K562 (cell line): ENCODE measurements around the gene CBX3. TPM values are rescaled to one million over a fixed set of nuclear protein-coding genes. Genes with fewer than 3 reads are reported as not detected.

ENCODE experiments used
- ARNT ChIP-seq, 2 experiments: fragments of 450-650 bp; IDR thresholded peaks; 2 replicates each; pipeline ENCODE4 v1.6.1; 2016; ENCODE audit warnings: mild to moderate bottlenecking in 1 of 2
- CREB1 ChIP-seq, 2 experiments: sonication (generic) in 1 of 2; formaldehyde crosslinking in 1 of 2; IDR thresholded peaks; 2 replicates each; pipeline versions ENCODE4 v1.6.1 to v1.8.0; 2012 to 2022; ENCODE audit warnings: inconsistent platforms in 1 of 2, mild to moderate bottlenecking in 1 of 2, missing genetic modification reagents in 1 of 2, moderate library complexity in 1 of 2
- EP400 ChIP-seq: fragments of 450-650 bp; IDR thresholded peaks from 2 replicates; pipeline ENCODE4 v1.6.1; 2017; ENCODE audit warnings: antibody characterized with exemption, mild to moderate bottlenecking, moderate library complexity
- HDAC8 ChIP-seq: fragments of 450-650 bp; IDR thresholded peaks from 2 replicates; pipeline ENCODE4 v1.6.1; 2016; ENCODE audit warnings: mild to moderate bottlenecking, missing genetic modification characterization, moderate library complexity, missing compliant biosample characterization
- MEF2D ChIP-seq: conservative IDR thresholded peaks from 2 replicates; pipeline ENCODE4 v1.6.1; 2016; ENCODE audit warnings: low read depth, missing genetic modification characterization, missing compliant biosample characterization
- NCOA2 ChIP-seq, 2 experiments: fragments of 450-650 bp; IDR thresholded peaks; 2 replicates each; pipeline ENCODE4 v1.6.1; 2018; ENCODE audit warnings: mild to moderate bottlenecking in 2 of 2, moderate library complexity in 1 of 2; ENCODE audit not compliant: partially characterized antibody in 2 of 2
- PURB ChIP-seq: sonication (generic); formaldehyde crosslinking; IDR thresholded peaks from 2 replicates; pipeline ENCODE4 v1.9.0; 2021; ENCODE audit warnings: low read depth, mild to moderate bottlenecking, missing genetic modification reagents
- RAD21 ChIP-seq, 2 experiments: fragments of 250-450 bp in 1 of 2; fragments of 450-650 bp in 1 of 2; sonication (Bioruptor Pico) in 1 of 2; formaldehyde crosslinking in 1 of 2; IDR thresholded peaks in 1 of 2; conservative IDR thresholded peaks in 1 of 2; 2 replicates each; pipeline versions ENCODE4 v1.4.0 to v1.8.0; 2020 to 2022; ENCODE audit warnings: mild to moderate bottlenecking in 2 of 2, moderate library complexity in 1 of 2
- RCOR1 ChIP-seq, 2 experiments: IDR thresholded peaks; 2 replicates each; pipeline ENCODE4 v1.6.1; 2012; ENCODE audit warnings: low read depth in 2 of 2, low read length in 2 of 2, borderline replicate concordance in 1 of 2, improper control_type of control experiment in 1 of 2
- WHSC1 ChIP-seq: IDR thresholded peaks from one replicate; pipeline ENCODE4 v1.6.1; 2012; ENCODE audit warnings: low read length, control low read depth, inconsistent platforms
- ZBED1 ChIP-seq: IDR thresholded peaks from 2 replicates; pipeline ENCODE4 v1.6.1; 2014
- ZFP1 ChIP-seq: fragments of 450-650 bp; formaldehyde crosslinking; IDR thresholded peaks from 2 replicates; pipeline ENCODE4 v1.4.0; 2020; ENCODE audit warnings: mild to moderate bottlenecking, mixed read lengths
- ZNF133 ChIP-seq: fragments of 250-450 bp; sonication (Bioruptor Pico); IDR thresholded peaks from 2 replicates; pipeline ENCODE4 v1.4.0; 2020; ENCODE audit warnings: mild to moderate bottlenecking
- ZNF436 ChIP-seq: fragments of 250-450, 450-650 bp; sonication (Bioruptor Pico); formaldehyde crosslinking; IDR thresholded peaks from 2 replicates; pipeline ENCODE4 v1.7.0; 2020; ENCODE audit warnings: mild to moderate bottlenecking
- polyA plus RNA-seq, 8 experiments: library from polyadenylated mRNA; depleted of rRNA in 4 of 8; stranded (reverse) in 5 of 8; unstranded in 3 of 8; fragments of >200 nt; fragmentation: Nextera tagmentation in 2 of 8; fragmentation: Illumina TruSeq in 1 of 8; extraction: Ambion mirVana in 2 of 8; extraction: Trizol in 1 of 8; gene quantifications; 2 replicates each; pipeline versions ENCODE4 v1.2.1 to v1.2.3, GENCODE V29; 2011 to 2014; ENCODE audit warnings: inconsistent platforms in 1 of 8, missing spikeins in 1 of 8
- total RNA-seq, 7 experiments: library from RNA; depleted of rRNA in 6 of 7; stranded (reverse); fragments of >200 nt in 6 of 7; fragmentation: Illumina TruSeq in 2 of 7; extraction: Trizol in 2 of 7; gene quantifications; 2 replicates each; pipeline versions ENCODE4 v1.2.1 to v1.2.3, GENCODE V29; 2011 to 2021; ENCODE audit warnings: low replicate concordance in 1 of 7
- TF ChIP-seq, protein P1 (sequence below): fragments of 250-450 bp; sonication (Bioruptor Pico); IDR thresholded peaks from 2 replicates; pipeline ENCODE4 v1.4.0; 2020; ENCODE audit warnings: mild to moderate bottlenecking, moderate library complexity
- TF ChIP-seq, protein P2 (sequence below): fragments of 250-450 bp; sonication (Bioruptor Pico); IDR thresholded peaks from 2 replicates; pipeline ENCODE4 v1.5.0; 2022; ENCODE audit warnings: mild to moderate bottlenecking
- TF ChIP-seq, protein P3 (sequence below): fragments of 250-450 bp; sonication (Bioruptor Pico); IDR thresholded peaks from 2 replicates; pipeline ENCODE4 v1.5.0; 2021
- TF ChIP-seq, protein P4 (sequence below), 2 experiments: fragments of 450-650 bp in 1 of 2; sonication (generic) in 1 of 2; formaldehyde crosslinking in 1 of 2; IDR thresholded peaks in 1 of 2; conservative IDR thresholded peaks in 1 of 2; 2 replicates each; pipeline versions ENCODE4 v1.6.1 to v1.8.1; 2016 to 2023; ENCODE audit warnings: mild to moderate bottlenecking in 2 of 2, moderate library complexity in 2 of 2, inconsistent platforms in 1 of 2, missing genetic modification reagents in 1 of 2
- TF ChIP-seq, protein P5 (sequence below): fragments of 450-650 bp; conservative IDR thresholded peaks from 2 replicates; pipeline ENCODE4 v1.6.1; 2016; ENCODE audit warnings: missing genetic modification characterization, low read depth, mild to moderate bottlenecking, missing compliant biosample characterization, moderate library complexity

The CBX3 gene
- total and polyA plus RNA-seq, 9 of the 15 experiments (the other 6 are each of a cell fraction or from before 2014, with no cell fraction given), result 198 to 413 (median 328) TPM

DNA sequence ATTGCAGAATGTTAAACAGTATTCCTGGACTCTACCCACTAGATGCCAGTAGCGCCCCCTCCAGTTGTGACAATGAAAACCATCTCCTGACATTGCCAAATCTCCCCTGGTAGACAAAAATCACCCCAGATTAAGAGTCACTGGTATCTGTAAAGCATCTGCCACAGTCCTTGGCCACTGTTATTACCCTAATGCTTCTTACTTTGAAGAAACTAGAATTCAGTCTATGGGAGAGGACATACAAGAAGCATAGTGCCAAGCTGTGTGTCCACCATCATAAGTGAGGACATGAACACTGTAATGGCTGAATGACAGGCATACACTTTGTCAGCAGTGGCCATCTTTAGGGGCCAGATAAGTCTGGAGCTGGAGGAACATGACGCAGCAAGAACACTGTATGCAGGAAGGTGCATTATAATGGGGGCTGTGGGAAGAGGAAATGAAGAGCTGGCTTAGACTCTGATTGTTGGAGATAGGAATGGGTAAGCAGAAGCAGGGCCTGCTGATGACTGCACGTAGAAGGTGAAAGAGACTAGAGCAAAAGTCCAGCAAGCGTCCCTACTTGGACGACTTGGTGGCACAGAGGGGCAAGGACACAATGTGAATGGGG lies 32.5 kb downstream of the CBX3 start (continued):
- TF ChIP-seq RAD21 (CRISPR knock-in tag; conservative IDR thresholded peaks at IDR 0.05 in 1 of 2, IDR thresholded peaks at IDR 0.05 in 1 of 2) (peak in 1 of 2 experiments; percentile 27; a peak in 3 of 4 replicates), RCOR1 (IDR thresholded peaks at IDR 0.05; ENCODE audit: borderline replicate concordance in 1 of 2, low read depth in 2 of 2, low read length in 2 of 2) (peak in 1 of 2 experiments; percentile 72; a peak in 1 of 4 replicates), MEF2D (tag) (peak; percentile 82; the same call in 1 of the 2 replicates), EP400 (peak; percentile 69), NCOA2 (IDR thresholded peaks at IDR 0.05; ENCODE audit: partially characterized antibody in 2 of 2) (no peak), PURB (no peak), ARNT (IDR thresholded peaks at IDR 0.05) (peak; percentile 25 to 87; a peak in 1 of 4 replicates), HDAC8 (tag) (peak; percentile 85; the same call in 1 of the 2 replicates), ZBED1 (no peak), ZNF133 (CRISPR knock-in tag) (no peak), ZFP1 (CRISPR knock-in tag) (no peak), ZNF436 (CRISPR knock-in tag) (no peak), WHSC1 (no peak), CREB1 (IDR thresholded peaks at IDR 0.05) (0 out of 2 replicates have a peak, but pooled peaks have one; percentile 20), CREB1 (CRISPR knock-in tag; IDR thresholded peaks at IDR 0.05) (no peak)
- TF ChIP-seq, protein P1, sequence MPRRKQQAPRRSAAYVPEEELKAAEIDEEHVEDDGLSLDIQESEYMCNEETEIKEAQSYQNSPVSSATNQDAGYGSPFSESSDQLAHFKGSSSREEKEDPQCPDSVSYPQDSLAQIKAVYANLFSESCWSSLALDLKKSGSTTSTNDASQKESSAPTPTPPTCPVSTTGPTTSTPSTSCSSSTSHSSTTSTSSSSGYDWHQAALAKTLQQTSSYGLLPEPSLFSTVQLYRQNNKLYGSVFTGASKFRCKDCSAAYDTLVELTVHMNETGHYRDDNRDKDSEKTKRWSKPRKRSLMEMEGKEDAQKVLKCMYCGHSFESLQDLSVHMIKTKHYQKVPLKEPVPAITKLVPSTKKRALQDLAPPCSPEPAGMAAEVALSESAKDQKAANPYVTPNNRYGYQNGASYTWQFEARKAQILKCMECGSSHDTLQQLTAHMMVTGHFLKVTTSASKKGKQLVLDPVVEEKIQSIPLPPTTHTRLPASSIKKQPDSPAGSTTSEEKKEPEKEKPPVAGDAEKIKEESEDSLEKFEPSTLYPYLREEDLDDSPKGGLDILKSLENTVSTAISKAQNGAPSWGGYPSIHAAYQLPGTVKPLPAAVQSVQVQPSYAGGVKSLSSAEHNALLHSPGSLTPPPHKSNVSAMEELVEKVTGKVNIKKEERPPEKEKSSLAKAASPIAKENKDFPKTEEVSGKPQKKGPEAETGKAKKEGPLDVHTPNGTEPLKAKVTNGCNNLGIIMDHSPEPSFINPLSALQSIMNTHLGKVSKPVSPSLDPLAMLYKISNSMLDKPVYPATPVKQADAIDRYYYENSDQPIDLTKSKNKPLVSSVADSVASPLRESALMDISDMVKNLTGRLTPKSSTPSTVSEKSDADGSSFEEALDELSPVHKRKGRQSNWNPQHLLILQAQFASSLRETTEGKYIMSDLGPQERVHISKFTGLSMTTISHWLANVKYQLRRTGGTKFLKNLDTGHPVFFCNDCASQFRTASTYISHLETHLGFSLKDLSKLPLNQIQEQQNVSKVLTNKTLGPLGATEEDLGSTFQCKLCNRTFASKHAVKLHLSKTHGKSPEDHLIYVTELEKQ (CRISPR knock-in tag), result no peak; the same call in 1 of the 2 replicates
- TF ChIP-seq, protein P2, sequence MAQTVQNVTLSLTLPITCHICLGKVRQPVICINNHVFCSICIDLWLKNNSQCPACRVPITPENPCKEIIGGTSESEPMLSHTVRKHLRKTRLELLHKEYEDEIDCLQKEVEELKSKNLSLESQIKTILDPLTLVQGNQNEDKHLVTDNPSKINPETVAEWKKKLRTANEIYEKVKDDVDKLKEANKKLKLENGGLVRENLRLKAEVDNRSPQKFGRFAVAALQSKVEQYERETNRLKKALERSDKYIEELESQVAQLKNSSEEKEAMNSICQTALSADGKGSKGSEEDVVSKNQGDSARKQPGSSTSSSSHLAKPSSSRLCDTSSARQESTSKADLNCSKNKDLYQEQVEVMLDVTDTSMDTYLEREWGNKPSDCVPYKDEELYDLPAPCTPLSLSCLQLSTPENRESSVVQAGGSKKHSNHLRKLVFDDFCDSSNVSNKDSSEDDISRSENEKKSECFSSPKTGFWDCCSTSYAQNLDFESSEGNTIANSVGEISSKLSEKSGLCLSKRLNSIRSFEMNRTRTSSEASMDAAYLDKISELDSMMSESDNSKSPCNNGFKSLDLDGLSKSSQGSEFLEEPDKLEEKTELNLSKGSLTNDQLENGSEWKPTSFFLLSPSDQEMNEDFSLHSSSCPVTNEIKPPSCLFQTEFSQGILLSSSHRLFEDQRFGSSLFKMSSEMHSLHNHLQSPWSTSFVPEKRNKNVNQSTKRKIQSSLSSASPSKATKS, result no peak
- TF ChIP-seq, protein P3, sequence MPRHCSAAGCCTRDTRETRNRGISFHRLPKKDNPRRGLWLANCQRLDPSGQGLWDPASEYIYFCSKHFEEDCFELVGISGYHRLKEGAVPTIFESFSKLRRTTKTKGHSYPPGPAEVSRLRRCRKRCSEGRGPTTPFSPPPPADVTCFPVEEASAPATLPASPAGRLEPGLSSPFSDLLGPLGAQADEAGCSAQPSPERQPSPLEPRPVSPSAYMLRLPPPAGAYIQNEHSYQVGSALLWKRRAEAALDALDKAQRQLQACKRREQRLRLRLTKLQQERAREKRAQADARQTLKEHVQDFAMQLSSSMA (CRISPR knock-in tag), result no peak
- TF ChIP-seq, protein P4, sequence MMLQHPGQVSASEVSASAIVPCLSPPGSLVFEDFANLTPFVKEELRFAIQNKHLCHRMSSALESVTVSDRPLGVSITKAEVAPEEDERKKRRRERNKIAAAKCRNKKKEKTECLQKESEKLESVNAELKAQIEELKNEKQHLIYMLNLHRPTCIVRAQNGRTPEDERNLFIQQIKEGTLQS (IDR thresholded peaks at IDR 0.05), result no peak
- TF ChIP-seq, protein P4 (CRISPR knock-in tag; conservative IDR thresholded peaks at IDR 0.05), result no peak
- TF ChIP-seq, protein P5, sequence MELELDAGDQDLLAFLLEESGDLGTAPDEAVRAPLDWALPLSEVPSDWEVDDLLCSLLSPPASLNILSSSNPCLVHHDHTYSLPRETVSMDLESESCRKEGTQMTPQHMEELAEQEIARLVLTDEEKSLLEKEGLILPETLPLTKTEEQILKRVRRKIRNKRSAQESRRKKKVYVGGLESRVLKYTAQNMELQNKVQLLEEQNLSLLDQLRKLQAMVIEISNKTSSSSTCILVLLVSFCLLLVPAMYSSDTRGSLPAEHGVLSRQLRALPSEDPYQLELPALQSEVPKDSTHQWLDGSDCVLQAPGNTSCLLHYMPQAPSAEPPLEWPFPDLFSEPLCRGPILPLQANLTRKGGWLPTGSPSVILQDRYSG (tag), result peak; percentile 93
